SU-DHL-6 (cell line): Measurements from ENCODE around the gene SAFB.

Experiments
- H2AFZ ChIP-seq: fragments of 200-600 bp; sonication (generic); 2 replicates; pipeline ENCODE4 v1.6.1; 2014; ENCODE audit warnings: low read depth, mild to moderate bottlenecking, moderate library complexity, mixed read lengths, antibody characterized with exemption, low read length; ENCODE audit not compliant: severe bottlenecking
- H3F3A ChIP-seq: fragments of 200-600 bp; shearing (Covaris generic); 2 replicates; pipeline ENCODE4 v1.6.0; 2016; ENCODE audit warnings: antibody characterized with exemption, mild to moderate bottlenecking; ENCODE audit not compliant: insufficient read depth
- H3K27ac ChIP-seq: fragments of 200-600 bp; sonication (generic); 2 replicates; pipeline ENCODE4 v1.5.1; 2016; ENCODE audit warnings: low read depth, mild to moderate bottlenecking, low read length, moderate library complexity, mixed read lengths
- H3K27me3 ChIP-seq: fragments of 200-600 bp; sonication (generic), shearing (Covaris generic); 2 replicates; pipeline ENCODE4 v1.6.0; 2014; ENCODE audit warnings: mild to moderate bottlenecking, low read length
- H3K36me3 ChIP-seq: fragments of 200-600 bp; sonication (generic); 2 replicates; pipeline ENCODE4 v1.6.1; 2014; ENCODE audit warnings: mild to moderate bottlenecking, low read length, mixed read lengths
- H3K4me2 ChIP-seq: fragments of 300-600, 200-600 bp; shearing (Covaris generic), sonication (generic); 2 replicates; pipeline ENCODE4 v1.6.0; 2014; ENCODE audit warnings: low read length, low read depth, mild to moderate bottlenecking; ENCODE audit not compliant: poor library complexity, severe bottlenecking
- H3K4me3 ChIP-seq: fragments of 200-600 bp; sonication (generic); 2 replicates; pipeline ENCODE4 v1.5.1; 2014; ENCODE audit warnings: antibody characterized with exemption, low read length, mild to moderate bottlenecking, mixed read lengths; ENCODE audit not compliant: insufficient read depth, poor library complexity, severe bottlenecking
- H3K79me2 ChIP-seq: fragments of 200-600 bp; sonication (generic); 2 replicates; pipeline ENCODE4 v1.6.1; 2014; ENCODE audit warnings: mild to moderate bottlenecking, low read length, moderate library complexity; ENCODE audit not compliant: insufficient read depth
- H3K9ac ChIP-seq: fragments of 200-600 bp; sonication (generic); 2 replicates; pipeline ENCODE4 v1.7.0; 2014; ENCODE audit warnings: mild to moderate bottlenecking, low read length
- H3K9me2 ChIP-seq: fragments of 200-600 bp; sonication (generic); replicated peaks from 2 replicates; pipeline ENCODE4 v1.6.1; 2014; ENCODE audit warnings: low read length; ENCODE audit not compliant: insufficient read depth
- H3K9me3 ChIP-seq: fragments of 200-600 bp; sonication (generic); 2 replicates; pipeline ENCODE4 v1.6.1; 2014; ENCODE audit warnings: low read length, mixed read lengths; ENCODE audit not compliant: insufficient read depth
- H4K20me1 ChIP-seq: fragments of 200-600 bp; sonication (generic); 2 replicates; pipeline ENCODE4 v1.6.1; 2014; ENCODE audit warnings: low read depth, mild to moderate bottlenecking, antibody characterized with exemption, low read length, moderate library complexity, mixed read lengths
- EZH2phosphoT487 ChIP-seq: fragments of 200-600 bp; sonication (generic), shearing (Covaris generic); conservative IDR thresholded peaks from 2 replicates; pipeline ENCODE4 v1.6.1; 2018; ENCODE audit warnings: mild to moderate bottlenecking, antibody characterized with exemption, low read length, moderate library complexity, mixed read lengths
- TF ChIP-seq, protein P1 (sequence below): fragments of 200-600 bp; sonication (generic); IDR thresholded peaks from one replicate; pipeline ENCODE4 v1.5.1; 2017; ENCODE audit warnings: antibody characterized with exemption, mild to moderate bottlenecking, low read length, moderate library complexity; ENCODE audit not compliant: insufficient read depth, poor library complexity, severe bottlenecking

SAFB gene

DNA sequence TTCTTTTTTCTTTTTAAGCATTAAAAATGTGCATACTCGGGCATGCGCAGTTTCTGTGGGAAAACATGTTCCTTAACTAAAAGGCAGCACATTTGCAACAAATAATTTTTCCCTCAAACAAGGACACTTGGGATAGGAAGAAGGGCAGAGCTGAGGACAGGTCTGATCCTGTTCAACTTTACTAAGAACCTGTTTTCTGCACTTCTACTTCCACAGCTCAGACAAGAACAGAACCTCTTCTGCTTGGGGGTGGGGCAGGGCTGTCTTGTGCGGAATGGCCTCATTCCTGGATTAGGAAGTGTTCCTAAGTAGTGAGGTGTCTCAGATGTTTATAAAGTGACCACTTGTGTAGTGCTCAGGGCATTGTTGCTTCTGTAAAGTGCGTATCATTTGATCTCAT is 18.3 kb downstream of the SAFB start:
- no peak for TF ChIP-seq EZH2phosphoT487
- TF ChIP-seq, protein P1, sequence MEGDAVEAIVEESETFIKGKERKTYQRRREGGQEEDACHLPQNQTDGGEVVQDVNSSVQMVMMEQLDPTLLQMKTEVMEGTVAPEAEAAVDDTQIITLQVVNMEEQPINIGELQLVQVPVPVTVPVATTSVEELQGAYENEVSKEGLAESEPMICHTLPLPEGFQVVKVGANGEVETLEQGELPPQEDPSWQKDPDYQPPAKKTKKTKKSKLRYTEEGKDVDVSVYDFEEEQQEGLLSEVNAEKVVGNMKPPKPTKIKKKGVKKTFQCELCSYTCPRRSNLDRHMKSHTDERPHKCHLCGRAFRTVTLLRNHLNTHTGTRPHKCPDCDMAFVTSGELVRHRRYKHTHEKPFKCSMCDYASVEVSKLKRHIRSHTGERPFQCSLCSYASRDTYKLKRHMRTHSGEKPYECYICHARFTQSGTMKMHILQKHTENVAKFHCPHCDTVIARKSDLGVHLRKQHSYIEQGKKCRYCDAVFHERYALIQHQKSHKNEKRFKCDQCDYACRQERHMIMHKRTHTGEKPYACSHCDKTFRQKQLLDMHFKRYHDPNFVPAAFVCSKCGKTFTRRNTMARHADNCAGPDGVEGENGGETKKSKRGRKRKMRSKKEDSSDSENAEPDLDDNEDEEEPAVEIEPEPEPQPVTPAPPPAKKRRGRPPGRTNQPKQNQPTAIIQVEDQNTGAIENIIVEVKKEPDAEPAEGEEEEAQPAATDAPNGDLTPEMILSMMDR = no peak
- no peaks in the 10 kb centered on the region for H3K9me2 ChIP-seq
- peaks cover 43% of the 10 kb centered on the region for H3K36me3 ChIP-seq
- H3K4me3 ChIP-seq = no peak overlapping the region
- H3F3A ChIP-seq = peaks cover 3% of the 10 kb centered on the region
- H3K27me3 ChIP-seq = no peaks in the 10 kb centered on the region
- H3K9me3 ChIP-seq = no peaks in the 10 kb centered on the region
- H3K27ac ChIP-seq = no peak overlapping the region
- H3K79me2 ChIP-seq = peaks cover 100% of the 10 kb centered on the region
- H3K9ac ChIP-seq = no peak overlapping the region
- no peak overlapping the region for H3K4me2 ChIP-seq
- H4K20me1 ChIP-seq = peaks cover 40% of the 10 kb centered on the region
- H2AFZ ChIP-seq = no peak overlapping the region

DNA sequence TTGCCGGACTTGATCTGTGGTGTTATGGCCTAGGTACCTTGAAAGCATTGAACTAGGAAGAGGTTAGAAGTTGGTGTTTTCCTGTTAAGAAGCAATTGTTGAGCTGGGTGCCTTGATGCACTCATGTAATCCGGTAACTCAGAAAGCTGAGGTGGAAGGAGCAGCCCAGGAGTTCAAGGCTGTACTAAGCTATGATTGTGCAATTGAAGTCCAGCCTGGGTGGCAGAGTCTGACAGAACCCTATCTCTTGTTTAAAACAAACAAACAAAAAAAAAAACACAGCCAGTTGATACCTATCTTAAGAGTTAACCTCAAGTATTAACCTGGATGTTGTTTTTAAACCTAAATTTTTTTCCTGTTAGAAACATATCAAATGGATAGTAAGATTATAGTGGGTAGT is 19.3 kb downstream of the SAFB start:
- H2AFZ ChIP-seq = no peak overlapping the region
- H3K4me3 ChIP-seq = no peak overlapping the region
- H3K9me3 ChIP-seq = no peaks in the 10 kb centered on the region
- H3K27me3 ChIP-seq = no peaks in the 10 kb centered on the region
- no peak overlapping the region for H3K4me2 ChIP-seq
- H4K20me1 ChIP-seq = peaks cover 36% of the 10 kb centered on the region
- peaks cover 99% of the 10 kb centered on the region for H3K79me2 ChIP-seq
- H3F3A ChIP-seq = peaks cover 3% of the 10 kb centered on the region; the same call in 1 of the 2 replicates
- H3K36me3 ChIP-seq = peaks cover 49% of the 10 kb centered on the region
- H3K27ac ChIP-seq = no peak overlapping the region
- H3K9ac ChIP-seq = no peak overlapping the region
- no peaks in the 10 kb centered on the region for H3K9me2 ChIP-seq
- TF ChIP-seq EZH2phosphoT487 = no peak
- TF ChIP-seq, protein P1 = no peak

DNA sequence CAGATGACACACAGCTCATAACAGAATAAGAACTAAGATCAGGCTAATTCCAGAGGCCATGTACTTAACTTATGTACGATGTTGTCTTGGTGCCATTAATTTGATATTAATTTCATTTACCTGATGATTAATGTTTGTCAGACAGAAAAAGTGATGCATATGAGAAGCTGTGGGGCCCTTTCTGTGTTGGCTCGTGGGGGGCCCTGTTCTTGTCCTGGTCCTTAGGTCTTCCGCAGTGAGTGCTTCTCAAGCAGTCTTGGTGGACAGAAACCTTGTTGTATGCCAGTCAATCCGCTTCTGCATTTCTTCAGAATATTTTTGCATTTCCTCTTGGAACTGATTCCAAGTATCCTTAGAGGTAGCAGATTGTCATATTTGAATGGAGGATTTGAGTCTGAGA is 20.2 kb downstream of the SAFB start:
- Histone ChIP-seq H3K79me2 (peaks cover 96% of the 10 kb centered on the region), H3F3A (no peaks in the 10 kb centered on the region), H4K20me1 (peaks cover 32% of the 10 kb centered on the region), H3K4me3 (no peak overlapping the region), H3K9me2 (no peaks in the 10 kb centered on the region), H3K27me3 (no peaks in the 10 kb centered on the region), H3K4me2 (no peak overlapping the region), H3K9me3 (no peaks in the 10 kb centered on the region), H3K9ac (no peak overlapping the region), H3K36me3 (peaks cover 55% of the 10 kb centered on the region), H3K27ac (no peak overlapping the region), H2AFZ (no peak overlapping the region)
- TF ChIP-seq, protein P1 = no peak
